NCI-H146 (cell line): ENCODE data around the gene HIPK1.
A peak's percentile ranks its signal among the peaks of the same experiment; 100 is the strongest.
"Not testable (repeated sequence)": the region's sequence is repeated elsewhere in the genome, so short reads cannot be mapped to it uniquely, and the experiment has no call there.

ENCODE experiments used
- DNase-seq: peaks from one replicate; lab custom pipeline; 2025; lab: John Stamatoyannopoulos, UW

Gene HIPK1

GRCh38 chr1:113945329-113945728, 16.2 kb downstream of the HIPK1 start:
- DNase-seq = no peak

- no peak for DNase-seq
Measured at GRCh38 chr1:113946112-113946511, 17.0 kb downstream of the HIPK1 start.

- no peak for DNase-seq
Measured at GRCh38 chr1:113946678-113947387, 17.7 kb downstream of the HIPK1 start.

DNA sequence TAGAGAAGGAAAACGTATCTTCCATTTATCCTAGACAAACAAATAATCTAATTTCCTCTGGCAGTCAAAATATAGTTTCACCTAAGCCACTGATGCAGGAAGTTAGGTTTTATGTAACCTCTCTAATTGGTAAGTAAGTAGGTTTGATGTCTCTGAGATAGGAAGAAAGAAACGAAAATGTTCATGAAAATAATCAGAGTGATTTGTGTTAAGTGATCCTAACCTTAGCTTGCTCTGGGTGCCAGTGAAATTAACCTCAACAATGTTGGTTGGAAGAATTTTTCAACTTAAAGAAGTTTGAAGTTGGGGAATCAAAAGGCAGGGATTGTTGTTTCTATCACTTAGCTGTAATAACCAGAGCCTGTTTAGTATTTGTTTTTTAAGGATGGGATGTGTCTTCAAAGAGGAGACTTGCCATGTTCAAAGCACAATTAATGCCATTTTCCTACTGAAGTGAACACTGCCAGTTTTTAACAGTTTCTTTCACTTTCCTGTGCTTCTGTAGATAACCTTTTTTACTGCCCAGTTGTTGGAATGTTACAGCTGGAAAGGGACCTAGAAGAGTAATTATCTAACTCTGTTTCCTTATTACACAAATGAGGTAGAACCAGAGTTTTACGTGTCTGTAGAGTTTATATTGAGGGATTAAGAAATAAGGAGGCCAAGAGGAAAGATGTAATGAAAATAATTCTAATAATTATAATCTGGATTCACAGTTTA, 18.4 kb downstream of the HIPK1 start:
- DNase-seq = no peak

- not testable (repeated sequence) for DNase-seq
Measured at GRCh38 chr1:113948151-113948550, 19.0 kb downstream of the HIPK1 start.

- no peak for DNase-seq
Measured at GRCh38 chr1:113949007-113949406, 19.9 kb downstream of the HIPK1 start.

GRCh38 chr1:113950908-113951307, 21.8 kb downstream of the HIPK1 start:
- no peak for DNase-seq

- no peak for DNase-seq
Measured at GRCh38 chr1:113951719-113952118, 22.6 kb downstream of the HIPK1 start.

- no peak for DNase-seq
Measured at GRCh38 chr1:113957984-113958383, 28.9 kb downstream of the HIPK1 start.

- no peak for DNase-seq
Measured at GRCh38 chr1:113958691-113959090, 29.6 kb downstream of the HIPK1 start.

- DNase-seq = no peak
Measured at GRCh38 chr1:113963281-113963906, 34.3 kb downstream of the HIPK1 start.

DNA sequence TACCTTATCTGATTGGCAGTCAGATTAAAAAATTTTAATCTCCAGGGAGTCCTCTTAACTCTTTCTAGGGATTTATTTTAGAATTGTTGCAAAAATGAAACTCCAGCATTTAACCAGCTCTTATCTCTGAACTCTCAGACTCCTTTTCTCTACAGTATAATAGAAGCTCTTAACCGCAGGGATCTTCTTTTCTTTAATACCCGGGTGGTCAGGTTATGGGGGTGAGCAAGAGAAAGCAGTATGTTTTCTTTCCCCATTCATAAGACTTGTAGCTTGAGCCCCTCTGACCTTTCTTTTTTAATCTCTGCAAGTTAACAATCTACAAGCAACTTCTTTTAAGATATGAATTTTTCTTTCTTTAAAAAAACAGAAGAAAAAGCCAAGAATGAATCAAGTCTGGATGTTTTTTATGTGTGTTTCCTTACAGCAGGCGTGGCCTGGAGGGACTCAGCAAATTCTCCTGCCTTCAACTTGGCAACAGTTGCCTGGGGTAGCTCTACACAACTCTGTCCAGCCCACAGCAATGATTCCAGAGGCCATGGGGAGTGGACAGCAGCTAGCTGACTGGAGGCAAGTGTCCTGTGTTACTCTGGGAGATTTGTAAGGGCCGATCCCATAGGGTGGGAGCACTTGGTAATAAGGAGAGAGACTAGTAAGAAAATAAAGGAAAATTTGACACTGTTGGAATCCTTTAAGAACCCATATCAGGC, 36.7 kb downstream of the HIPK1 start:
- DNase-seq = no peak

GRCh38 chr1:113972954-113973353, 43.8 kb downstream of the HIPK1 start:
- no peak for DNase-seq

GRCh38 chr1:113975211-113975895, 46.2 kb downstream of the HIPK1 start:
- no peak for DNase-seq

GRCh38 chr1:113976609-113977278, 47.6 kb downstream of the HIPK1 start:
- peak; percentile 1 for DNase-seq

DNA sequence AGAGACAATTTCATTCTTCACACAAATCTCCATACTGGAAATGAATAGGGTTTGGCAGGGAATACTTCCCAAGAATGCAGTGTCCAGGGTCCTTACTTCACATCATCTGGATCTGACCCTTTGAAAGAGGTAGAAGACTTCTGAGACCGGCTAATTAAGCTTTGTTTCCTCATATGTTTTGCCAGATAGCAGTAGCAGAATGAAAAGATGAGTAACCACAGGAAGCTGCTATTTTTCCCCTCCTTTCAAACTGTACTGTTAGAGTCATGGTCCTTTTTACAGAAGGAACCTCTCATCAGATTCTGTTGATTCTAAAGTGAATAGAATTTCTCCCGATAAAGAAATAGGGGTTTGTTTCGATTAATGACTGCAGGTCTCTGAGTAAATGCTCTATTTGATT, 48.8 kb downstream of the HIPK1 start:
- DNase-seq = no peak

DNA sequence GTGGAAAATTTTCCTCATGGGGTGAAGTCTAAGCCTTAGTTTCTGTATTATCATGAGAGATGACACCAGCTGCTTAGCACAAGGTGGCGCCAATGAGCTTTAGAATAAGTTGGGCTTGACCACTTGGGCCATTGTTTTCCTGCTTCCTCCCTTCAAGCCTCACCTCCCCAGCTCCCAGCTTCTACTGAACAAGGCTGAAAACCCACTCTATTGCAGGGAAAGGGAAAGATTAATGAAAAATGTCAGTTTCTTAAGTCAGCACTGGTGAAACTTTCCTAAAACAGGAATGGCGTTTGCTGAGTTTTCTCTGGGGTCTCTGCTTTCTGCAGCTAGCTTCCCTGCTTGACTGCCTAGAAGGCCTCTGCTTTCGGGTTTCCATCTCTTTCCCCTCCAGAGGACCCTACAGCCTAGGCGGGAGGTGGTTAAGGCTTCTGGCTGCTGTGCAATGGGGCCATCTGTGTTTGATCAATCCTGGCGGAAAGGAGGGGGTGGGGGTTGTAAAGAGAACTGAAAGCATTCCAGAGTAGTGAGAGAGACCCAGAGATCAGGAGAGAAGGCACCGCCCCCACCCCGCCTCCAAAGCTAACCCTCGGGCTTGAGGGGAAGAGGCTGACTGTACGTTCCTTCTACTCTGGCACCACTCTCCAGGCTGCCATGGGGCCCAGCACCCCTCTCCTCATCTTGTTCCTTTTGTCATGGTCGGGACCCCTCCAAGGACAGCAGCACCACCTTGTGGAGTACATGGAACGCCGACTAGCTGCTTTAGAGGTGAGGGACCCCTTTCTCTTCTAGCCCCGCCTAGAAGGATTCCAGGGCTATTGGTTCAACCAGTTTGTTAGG, 50.0 kb downstream of the HIPK1 start, which contains the start of gene OLFML3:
OLFML3 (plus strand) TSS at position 612 of the 840 bp plus-strand sequence; CDS start at position 655, 43 bp downstream.
- peak; percentile 81 for DNase-seq

- no peak for DNase-seq
Measured at GRCh38 chr1:113980110-113980509, 51.0 kb downstream of the HIPK1 start.

GRCh38 chr1:113981962-113982931, 53.1 kb downstream of the HIPK1 start:
- no peak for DNase-seq
